ENCODE results near the gene FOCAD.

FOCAD gene

DNA sequence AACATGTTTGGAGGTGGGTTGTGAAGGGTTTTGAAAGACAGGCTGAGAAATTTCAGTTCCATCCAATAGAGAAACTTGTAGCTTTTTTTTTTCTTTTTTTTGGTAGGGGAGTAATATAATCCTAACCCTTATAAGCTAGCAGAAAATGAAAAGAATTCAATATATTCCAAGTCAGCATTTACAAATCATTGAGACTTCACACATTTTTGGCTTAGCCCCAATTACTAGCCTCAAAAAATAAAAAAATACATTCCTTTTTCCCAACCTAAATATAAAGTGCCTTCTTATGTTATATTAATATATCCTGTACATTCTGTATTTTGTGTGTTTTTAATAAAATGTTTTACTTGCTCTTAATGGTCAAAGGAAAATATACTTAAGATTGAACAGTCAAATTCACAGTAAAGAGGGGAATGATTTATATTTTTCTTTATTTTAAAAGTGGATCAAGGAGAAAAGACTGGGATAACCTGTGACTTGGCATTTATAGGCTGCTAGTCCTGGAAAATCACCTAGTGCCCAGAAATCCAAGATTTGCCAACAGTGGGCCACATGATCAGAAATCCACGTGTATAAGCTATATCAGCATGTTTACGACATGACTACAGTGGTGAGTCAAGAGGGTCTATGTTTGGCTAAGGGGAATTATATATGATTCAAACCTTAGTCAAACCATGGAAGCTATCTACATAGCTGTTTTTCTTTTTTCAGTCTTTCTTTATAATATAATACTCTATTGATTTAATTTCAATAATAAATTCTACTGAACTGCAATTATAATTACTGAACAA is 332.8 kb downstream of the FOCAD start:
- DNase-seq (ENCODE audit: low read depth) = no peak

DNA sequence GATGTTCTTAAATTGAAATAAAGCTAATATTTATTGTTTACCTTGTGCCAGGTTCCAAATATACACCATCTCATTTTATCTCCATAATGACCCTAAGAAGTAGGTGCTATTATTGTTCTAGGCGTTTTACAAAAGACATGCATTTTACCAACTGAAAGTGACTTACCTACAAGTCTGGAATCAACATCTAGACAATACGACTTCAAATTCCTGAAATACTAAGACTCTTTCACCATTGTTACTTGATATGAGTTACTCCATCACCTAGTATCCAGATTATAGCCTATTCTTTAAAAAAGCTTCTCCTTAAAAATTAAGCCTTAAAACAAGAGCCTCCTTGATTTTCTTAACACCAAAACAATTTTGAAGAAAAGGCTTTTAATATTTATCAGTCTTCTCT is 334.1 kb downstream of the FOCAD start:
- DNase-seq (ENCODE audit: low read depth) = no peak

DNA sequence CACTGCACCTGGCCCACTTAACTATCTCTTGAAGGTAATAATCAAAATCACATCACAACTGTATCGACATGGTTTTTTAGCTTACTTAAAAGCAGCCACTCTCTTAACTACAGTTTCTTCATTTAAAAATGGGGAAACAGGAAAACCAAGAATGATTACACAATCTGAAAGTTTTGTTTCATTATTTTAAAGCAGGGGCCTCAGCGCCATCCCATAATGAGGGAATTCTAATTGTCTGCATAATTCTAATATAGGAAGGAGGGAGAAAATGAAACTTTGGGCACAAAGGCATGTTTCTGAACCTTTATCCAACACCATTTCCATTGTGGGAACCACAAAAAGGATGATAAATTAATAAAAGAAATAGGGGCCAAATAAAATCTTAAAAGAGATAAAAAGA is 339.8 kb downstream of the FOCAD start:
- no peak for DNase-seq (ENCODE audit: low read depth)

DNA sequence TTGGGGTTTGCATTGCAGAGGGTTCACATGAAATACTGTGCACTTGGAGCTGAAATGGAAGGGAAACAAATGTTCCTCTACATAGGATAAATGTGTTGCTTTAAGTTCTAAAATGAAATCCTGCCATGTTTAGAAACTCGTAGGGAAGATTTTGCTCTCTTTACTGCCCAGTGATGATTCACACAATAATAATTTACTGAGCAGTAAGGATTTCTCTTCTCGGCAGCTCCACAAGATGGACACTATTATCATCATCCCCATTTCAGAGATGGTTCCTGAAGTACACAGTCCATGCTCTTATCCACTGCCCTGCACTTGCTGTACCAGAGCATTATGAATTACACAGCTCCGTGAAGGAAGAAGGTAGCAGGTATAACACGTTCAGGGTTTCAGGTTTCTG is 343.2 kb downstream of the FOCAD start:
- DNase-seq (ENCODE audit: low read depth) = no peak

DNA sequence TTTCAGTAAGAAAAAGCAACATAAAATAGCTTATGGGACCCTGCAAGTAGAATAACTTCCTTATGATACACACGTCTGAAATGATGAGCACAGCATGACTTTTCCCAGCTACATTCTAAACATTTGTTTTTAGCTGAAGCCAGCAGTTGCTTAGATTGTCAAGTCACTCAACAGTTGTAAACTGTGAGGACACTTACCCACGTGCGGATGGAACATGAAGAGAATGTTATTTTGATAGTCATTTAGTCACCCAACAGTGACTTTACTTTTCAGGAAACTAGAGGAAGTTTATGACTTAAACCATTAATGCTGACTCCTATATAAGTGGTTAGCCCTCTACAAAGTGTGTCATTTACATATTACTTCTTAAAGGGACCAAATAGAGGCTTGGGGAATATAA is 344.4 kb downstream of the FOCAD start:
- no peak for DNase-seq (ENCODE audit: low read depth)

DNA sequence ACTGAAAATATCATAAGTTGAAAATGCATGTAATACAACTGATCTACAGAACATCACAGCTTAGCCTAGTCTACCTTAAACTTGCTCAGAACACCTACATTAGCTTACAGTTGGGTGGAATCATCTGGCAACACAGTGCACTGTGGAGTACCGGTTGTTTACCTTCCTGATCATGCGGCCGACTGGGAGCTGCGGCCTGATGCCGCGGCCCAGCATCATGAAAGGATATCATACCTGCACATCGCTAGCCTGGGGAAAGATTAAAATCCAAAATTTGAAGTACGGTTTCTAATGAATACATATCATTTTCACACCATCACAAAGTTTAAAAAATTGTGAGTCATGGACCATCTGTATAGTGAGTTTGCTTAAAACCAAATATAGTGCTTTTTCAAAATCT is 345.6 kb downstream of the FOCAD start:
- DNase-seq (ENCODE audit: low read depth) = no peak

DNA sequence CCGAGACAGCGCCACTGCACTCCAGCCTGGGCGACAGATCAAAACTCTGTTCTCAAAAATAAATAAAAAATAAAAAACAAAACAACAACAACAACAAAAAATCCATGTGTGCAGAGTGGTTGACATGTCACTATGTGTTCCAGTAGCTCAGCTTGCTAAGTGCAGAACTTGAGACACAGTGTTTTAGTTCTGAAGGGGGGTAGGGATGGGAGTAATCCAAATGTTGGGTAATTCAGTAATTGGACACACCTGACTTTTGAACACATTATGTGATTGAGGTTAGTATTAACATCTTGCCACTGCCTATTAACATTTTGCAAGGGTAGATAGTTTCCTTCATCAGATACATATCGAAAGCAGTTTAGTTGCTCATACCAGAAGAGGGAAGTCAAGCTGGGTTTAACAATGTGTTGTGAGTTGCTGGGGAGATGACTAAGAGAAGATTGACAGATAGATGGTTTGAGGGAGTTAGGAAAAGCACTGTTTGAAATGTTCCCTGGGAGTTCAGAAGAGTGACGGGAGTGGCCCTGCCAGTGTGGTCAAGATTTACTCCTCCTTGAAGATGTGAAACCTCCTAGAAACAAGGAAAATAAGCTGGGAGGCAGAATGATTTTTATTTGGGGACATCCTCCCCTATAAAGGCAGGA is 346.5 kb downstream of the FOCAD start:
- no peak for DNase-seq (ENCODE audit: low read depth)

DNA sequence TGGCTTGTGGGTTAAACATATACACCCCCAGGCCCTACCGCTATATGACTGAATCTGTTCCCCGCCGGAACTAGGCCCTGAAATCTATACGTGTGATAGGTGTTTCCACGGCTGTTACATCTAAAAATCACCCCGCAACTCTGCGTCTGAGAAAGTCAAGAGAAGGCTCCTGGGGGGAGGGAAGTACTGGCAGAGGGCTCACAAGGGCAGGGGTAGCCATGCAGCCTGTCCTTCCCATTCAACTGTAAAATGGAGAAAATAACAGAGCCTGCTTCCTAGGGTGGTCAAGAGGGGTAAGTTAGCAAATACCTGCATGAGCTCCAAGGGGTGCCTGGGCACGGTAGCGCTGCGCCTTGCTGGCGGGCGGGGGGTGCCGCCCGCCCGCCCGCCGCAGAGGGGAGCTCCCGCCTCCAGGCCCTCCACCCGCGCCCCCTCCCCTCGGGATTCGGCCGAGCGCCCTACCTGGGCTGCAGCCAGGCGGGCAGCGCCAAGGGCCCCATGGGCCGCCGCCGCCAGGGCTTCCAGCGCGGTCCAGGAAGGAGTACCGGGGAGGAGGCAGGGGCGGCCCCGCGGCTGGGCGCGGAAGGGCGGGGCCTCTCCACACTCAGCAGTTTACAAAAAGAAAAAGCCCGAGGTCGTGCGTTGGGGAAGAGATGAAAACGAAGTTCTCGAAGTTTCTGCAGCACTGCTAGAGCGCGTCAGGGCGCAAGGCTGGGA is 347.2 kb downstream of the FOCAD start, which contains the start of gene HACD4:
Gene HACD4, minus strand, starts transcription at position 550 of the 717 bp plus-strand sequence. Its CDS starts 50 bp downstream, at position 500.
- DNase-seq (ENCODE audit: low read depth) = peak; percentile 31

DNA sequence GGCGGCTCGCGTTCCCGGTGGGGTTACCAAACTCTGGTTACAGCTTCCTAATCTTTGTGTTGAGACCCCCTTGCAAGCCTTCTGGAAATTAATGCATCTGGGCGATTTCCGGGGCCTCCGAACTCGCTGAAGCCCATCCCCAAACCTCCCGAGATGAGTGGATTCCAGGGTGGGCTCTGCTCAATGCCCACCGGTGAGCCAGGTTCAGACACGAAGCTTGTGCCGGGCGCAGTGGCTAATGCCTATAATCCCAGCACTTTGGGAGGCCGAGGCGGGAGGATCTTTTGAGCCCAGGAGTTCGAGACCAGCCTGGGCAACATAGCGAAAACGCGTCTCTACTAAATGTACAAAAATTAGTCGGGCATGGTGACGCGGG is 347.7 kb downstream of the FOCAD start:
- no peak for DNase-seq (ENCODE audit: low read depth)

DNA sequence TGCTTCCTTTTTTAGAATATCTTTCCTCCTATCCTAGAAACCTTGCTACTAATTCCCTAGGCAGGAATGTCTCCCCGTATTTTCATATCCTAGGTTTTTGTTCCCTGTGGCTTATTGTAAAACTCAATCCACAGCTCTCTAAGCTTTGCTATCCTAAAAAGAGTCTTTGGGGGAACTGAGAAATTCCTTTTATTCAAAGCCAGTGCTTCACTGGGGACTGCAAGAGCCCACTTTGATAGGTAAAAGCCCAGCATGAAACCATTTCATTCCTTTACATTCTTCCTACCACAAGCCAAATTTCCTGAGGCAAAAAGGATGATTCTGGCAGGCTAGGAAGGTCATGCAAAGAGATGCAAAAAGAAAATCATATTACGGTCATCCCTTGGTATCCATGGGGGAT is 353.2 kb downstream of the FOCAD start:
- no peak for DNase-seq (ENCODE audit: low read depth)

DNA sequence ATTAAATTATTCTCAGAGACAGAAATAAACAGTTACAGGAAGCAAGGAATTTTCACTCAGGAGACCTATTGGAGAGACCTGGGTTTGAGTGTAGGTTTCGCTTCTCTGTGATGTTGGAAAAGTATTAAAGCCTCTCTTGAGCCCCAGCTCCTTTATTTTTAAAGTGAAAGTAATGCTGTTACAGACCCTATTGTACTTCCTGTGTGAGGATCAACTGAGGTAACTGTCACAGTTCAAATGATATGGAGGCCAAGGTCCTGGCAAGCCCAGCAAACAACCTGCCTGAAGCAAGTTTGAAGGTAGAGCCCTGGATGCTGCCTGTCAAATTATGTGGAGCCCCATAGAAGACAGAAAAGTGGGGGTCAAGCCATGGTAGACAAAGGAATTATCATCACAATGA is 355.2 kb downstream of the FOCAD start:
- DNase-seq (ENCODE audit: low read depth) = no peak

DNA sequence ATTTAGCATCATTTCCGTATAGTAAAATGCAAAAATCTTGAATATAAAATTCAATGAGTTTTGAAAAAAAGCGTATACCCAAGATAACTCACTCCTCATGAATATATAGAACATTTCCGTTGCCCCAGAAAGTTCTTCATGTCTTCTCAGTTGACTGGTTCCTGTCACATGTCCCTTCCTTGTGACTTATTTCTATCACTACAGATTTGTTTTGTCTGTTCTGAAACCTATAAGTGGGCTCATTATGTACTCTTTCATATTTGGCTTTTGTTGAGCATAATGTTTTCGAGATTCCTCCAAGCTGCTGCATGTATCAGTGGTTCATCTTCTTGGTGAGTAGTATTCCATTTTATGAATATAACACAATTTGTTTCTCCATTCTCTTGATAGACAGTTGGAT is 358.4 kb downstream of the FOCAD start:
- DNase-seq (ENCODE audit: low read depth) = no peak

DNA sequence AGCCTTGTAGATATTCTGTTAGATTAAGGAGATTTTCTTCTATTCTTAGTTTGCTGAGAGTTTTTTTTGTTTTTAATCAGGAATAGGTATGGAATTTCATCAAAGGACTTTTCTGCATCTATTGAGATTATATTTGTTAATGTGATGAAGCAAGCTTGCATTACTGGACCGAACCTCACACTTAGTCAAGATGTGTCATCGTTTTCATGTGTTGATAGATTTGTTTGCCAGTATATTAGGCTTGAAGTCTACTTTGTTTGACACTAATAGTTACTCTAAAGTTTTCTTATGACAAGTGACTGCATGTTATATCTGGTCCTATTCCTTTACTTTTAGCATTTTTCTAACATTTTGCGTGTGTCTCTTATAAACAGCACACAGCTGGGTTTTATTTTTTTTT is 359.8 kb downstream of the FOCAD start:
- DNase-seq (ENCODE audit: low read depth) = no peak

All from stimulated activated CD8-positive, alpha-beta memory T cell treated with anti-CD3 and anti-CD28 coated beads, Interleukin-4, amount 100 ng/mL, for 24 hours (primary cell).